Activated CD8-positive, alpha-beta memory T cell treated with anti-CD3 and anti-CD28 coated beads, Interleukin-2, amount 50 U/mL, for 24 hours (primary cell): ENCODE data around the gene AGTRAP.

Experiments used
- DNase-seq: peaks from one replicate; pipeline ENCODE4 v3.0.0-alpha.2; 2020; ENCODE audit errors: extremely low read depth

Gene AGTRAP

DNA sequence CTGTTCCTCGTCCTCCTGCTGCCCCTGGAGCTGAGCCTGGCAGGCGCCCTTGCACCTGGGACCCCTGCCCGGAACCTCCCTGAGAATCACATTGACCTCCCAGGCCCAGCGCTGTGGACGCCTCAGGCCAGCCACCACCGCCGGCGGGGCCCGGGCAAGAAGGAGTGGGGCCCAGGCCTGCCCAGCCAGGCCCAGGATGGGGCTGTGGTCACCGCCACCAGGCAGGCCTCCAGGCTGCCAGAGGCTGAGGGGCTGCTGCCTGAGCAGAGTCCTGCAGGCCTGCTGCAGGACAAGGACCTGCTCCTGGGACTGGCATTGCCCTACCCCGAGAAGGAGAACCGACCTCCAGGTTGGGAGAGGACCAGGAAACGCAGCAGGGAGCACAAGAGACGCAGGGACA lies 29.6 kb upstream of the AGTRAP start:
- no peak for DNase-seq

DNA sequence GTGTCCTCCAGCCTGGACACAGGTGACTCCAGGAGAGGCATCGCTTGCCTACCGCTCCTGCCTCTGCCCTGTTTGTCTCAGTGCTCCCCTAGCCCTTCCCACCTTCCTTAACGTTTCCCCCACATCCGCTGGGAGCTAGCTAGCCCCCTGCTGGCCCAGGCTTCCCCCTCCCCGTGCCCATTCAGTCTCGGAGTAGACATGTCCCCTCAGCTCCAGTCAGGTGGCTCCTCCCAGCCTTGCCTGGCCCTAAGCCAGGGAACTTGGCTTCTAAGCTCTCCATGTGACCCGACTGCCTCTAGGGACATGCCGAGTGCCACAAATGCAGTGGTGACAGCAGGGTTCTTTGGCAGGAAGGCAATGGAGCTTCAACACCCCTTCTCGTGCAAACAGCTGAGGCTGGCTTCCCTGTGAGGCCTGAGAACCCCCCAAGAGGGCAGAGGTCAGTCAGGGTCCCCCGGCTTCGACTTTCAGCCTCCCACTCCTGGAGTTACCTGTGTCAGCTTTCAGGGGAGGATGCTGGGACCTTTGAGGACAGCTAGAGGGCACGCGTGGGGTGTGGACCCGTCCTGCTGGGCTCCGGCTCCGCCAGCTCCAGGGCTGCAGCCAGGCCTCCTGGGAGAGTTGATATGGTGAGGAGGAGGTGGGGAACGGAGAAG lies 28.2 kb upstream of the AGTRAP start:
- no peak for DNase-seq

DNA sequence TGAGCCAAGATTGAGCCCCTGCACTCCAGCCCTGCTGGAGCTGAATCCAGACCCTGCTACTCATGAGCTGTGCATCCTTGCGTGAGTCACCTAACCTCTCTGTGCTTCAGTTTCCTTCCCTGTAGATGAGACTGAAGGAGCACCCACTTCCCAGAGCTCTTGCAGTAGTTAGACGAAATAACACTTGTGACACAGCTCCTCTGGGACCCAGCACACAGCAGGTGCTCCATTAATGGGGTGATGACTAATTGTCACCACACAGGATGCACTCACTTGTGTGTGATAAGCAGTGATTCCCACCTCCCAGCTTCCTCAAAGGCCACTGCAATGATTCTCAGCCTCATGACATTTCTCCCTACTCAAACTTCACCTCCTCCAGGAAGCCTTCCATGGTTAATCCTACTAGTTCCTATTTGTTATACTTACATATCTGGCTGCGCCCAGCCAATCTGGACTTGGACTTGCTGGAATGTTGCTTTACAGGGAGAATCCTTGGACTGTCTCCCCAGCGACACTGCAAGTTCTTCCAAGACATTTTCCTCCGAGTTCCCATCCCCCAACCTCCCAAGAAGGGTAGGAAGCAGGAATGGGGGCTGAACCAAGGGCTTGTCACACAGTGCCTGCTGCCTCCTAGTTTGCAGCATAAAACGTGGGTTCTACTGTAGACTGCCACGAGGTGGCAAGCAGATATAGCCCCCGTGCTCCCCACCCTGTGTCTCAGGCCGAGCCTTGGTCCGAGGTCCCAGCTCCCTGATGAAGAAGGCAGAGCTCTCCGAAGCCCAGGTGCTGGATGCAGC lies 27.2 kb upstream of the AGTRAP start:
- DNase-seq, result no peak

GRCh38 chr1:11711490-11711889 lies 24.4 kb upstream of the AGTRAP start:
- no peak for DNase-seq

DNA sequence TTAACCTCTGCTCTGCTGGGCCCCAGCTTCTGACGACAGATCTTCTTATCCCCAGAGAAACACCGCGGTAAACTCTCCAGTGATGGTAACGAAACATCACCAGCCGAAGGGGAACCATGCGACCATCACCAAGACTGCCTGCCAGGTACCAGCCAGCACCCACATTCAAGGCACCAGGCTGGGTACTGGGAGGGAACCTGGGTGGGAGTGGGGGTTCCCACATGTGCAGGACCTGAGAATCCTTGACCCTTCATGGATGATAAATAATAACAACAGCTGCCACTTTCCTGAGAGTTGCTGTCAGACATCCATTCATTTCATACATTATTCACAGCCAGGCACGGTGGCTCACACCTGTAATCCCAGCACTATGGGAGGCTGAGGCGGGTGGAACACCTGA lies 23.7 kb upstream of the AGTRAP start:
- no peak for DNase-seq

DNA sequence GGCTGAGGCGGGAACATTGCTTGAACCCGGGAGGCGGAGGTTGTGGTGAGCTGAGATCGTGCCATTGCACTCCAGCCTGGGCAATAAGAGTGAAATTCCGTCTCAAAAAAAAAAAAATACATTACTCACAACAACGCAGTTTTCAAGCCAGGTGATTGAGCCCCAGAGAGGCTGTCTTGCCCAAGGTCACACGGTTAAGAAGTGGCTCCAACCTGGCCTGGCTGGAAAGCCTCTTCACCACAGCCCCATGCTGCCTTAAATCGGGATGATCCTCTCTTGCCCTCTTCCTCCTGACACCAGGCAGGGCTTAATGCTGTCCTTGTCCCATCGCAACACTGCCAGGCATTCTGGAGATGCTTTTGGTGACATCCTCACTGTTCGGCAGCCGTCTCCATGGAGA lies 22.8 kb upstream of the AGTRAP start:
- DNase-seq, result no peak

DNA sequence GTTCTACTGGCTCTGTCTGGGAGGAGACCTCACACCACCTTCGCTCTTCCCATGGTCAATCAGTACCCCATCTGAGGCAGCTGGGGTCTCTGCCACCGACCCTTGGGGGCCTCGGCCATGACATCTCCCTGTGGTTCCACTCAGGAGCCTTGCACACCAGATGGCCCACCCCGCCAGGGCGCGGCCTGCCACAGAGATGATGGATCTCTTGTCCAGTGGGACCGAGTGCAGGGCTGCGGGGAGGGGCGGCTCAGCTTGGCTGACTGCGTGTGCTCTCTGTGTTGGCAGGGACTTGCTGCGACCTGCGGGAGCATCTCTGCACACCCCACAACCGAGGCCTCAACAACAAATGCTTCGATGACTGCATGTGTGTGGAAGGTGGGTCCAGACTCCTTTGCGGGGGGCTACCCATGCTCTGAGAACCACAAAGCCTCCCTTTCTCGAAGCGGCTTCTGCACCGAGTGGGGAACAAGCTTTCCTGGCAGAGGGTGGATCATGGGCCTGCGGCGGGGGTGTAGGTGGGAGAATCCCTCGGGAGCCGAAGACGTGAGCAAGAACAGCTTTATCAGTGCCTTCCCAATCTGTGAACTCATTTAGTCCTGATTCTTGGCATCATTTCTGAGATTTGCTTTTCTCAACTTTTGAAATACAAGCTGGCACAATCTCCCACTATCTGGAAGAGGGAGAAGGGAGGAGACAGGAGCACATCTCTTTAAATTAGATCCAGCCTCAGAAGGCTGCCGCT lies 20.9 kb upstream of the AGTRAP start:
- no peak for DNase-seq

DNA sequence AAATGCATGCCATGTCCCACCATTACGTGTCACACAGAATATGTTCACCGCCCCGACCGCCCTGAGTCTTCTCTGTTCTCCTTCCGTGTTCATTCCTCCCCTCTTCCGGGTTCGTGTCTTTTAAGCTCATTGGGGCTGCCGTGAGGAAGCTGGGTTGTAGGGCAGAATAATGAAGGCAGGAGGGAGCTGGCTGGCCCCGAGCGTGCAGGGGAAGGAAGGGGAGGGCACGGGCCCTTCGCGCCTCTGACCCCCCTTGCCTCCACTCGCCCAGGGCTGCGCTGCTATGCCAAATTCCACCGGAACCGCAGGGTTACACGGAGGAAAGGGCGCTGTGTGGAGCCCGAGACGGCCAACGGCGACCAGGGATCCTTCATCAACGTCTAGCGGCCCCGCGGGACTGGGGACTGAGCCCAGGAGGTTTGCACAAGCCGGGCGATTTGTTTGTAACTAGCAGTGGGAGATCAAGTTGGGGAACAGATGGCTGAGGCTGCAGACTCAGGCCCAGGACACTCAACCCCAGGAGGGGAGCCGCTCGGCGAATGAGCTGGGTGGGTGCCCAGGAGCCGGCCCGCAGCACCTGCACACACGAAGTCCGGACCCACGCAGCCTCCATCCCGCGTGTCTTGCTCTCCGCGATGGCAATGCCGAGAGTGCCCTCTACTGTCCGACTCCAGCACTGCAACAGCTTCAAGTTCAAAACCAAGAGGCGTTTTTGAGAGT lies 16.5 kb upstream of the AGTRAP start:
- peak; percentile 67 for DNase-seq

DNA sequence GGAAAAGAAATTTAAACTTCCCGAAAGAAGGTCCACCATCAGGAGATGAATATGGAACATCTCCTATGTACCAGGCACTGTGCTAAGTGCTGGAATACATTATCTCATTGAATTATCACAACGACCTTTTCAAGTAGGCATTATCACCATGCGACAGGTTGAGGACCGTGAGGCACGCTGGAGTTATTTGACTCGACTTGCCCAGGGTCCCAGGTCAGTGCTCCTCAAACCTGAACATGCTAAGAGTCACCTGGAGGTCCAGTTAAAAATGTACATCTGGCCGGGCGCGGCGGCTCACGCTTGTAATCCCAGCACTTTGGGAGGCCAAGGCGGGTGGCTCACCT lies 15.9 kb upstream of the AGTRAP start:
- DNase-seq, result no peak

DNA sequence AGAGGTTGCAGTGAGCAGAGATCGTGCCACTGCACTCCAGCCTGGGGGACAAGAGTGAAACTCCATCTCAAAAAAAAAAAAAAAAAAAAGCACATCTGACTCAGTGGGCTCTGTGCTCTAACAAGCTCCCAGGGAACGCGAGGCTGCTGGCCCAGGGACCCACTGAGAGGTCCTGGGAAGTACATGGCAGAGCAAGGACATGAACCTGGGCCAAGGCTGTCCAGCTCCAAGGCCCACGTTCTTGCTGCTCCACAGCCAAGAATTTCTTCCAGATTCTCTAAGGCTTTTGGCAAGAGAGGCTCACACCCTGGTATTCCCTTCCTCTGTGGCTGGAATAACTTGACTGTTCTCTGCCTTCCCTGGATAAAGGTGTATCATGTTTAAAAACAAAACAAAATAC lies 15.4 kb upstream of the AGTRAP start:
- DNase-seq, result no peak

- DNase-seq, result no peak
Measured at GRCh38 chr1:11721311-11721710, 14.6 kb upstream of the AGTRAP start.

- DNase-seq, result no peak
Measured at GRCh38 chr1:11722538-11722937, 13.4 kb upstream of the AGTRAP start.

DNA sequence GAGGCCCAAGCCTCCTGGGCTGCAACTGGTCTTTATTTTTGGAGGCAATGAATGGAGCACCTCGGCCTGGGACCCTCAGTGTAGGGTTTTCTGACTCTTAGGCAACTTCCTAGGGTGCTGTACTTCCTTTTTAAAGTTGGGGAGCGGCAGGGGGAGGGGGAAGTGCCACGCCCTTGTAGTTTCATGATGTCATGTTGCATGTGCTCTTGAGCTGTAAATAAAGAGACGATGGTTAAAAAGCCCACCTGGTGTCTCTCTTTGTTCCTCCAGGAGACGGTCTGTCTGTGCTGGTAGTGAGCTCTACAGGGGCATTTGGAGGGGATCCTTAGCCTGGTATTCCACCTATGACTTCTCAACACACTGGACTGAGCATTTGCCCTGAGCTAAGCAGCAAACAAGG lies 10.3 kb upstream of the AGTRAP start:
- DNase-seq, result no peak

DNA sequence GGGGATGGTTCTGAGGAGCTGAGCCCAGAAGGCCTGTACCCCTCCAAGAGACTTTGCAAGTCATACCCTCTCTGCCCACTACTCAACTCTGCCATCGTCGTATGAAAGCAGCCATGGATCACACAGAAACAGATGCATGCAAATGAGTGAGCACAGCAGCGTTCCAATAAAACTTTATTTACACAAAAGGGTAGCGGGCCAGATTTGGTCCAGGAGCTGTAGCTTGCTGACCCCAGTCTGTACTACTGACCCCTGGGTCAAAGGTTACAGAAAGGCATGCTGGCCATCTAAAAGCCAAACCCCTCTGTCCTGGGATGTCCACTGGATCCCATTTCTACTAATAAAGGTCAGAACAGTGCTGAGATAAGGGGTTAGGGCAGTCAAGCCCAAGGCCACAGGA lies 8.8 kb upstream of the AGTRAP start:
- no peak for DNase-seq

- DNase-seq, result no peak
Measured at GRCh38 chr1:11728126-11728806, 7.7 kb upstream of the AGTRAP start.

- DNase-seq, result no peak
Measured at GRCh38 chr1:11729155-11729497, 6.8 kb upstream of the AGTRAP start.

DNA sequence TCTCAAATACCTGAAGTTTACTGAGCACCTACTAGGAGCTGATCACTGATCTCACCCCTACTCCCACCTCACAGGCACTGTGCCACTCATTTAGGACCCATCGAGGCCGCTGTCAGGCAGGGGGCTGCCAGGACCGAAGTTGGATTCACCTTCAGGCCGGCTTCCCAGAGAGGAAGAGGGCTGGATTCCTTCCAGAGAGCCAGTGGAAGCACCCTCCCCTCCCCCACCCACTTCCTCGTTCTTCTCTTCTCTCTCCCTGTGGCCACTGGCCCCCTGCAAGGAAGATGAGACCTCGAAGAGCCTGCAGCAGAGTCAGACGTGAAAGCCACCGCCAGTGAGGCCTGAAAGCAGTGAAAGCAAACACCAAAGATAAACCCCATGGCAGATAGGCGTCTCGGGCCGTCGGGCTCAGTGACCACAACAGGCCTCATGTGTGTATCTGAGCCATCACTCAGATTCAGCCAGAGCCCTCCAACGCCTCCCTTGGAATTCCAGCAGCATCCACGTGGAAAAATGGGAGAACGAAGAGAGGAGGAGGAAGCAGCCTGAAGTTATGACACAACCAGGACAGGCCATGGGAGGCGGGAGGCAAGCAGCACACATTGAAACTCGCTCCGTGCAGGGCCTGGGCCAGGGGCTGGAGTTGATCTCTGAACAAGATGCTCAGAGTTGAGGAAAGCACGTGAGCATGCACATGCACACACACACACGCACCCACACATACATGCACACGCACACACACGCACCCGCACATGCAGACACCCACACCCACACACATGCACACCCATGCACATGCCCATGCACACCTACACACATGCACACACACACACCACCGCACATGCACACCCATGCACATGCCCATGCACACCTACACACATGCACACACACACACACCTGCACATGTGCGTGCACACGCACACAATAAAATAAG lies 6.2 kb upstream of the AGTRAP start:
- no peak for DNase-seq

- no peak for DNase-seq
Measured at GRCh38 chr1:11730429-11730891, 5.5 kb upstream of the AGTRAP start.

DNA sequence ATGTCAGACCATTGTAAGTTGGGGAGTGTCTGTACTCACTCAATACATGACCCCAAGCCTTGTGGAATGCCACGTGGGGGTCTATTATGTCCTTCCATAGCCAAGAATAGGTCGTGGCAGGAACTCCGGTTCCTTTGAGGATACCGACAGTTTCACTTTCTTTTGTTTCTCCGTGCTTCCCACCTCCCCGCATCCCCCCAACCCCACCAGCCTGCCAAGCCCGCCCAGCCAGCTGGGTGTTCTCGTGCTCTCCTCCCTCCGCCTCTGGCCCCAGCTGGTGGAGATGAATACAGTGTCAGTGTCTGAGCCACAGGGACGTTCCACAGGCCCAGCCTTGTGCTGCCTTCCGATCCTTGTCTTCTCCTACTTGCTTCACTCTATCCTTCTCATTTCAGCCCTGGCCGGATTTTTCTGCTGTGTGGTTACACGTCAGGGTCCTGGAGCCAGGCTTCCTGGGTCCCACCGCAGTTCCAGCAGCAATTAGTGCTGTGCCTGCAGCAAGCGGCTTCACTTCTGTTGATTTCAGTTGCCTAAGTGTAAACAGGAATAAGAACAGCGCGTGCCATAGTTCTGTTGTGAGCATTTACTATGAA lies 4.1 kb upstream of the AGTRAP start:
- no peak for DNase-seq

DNA sequence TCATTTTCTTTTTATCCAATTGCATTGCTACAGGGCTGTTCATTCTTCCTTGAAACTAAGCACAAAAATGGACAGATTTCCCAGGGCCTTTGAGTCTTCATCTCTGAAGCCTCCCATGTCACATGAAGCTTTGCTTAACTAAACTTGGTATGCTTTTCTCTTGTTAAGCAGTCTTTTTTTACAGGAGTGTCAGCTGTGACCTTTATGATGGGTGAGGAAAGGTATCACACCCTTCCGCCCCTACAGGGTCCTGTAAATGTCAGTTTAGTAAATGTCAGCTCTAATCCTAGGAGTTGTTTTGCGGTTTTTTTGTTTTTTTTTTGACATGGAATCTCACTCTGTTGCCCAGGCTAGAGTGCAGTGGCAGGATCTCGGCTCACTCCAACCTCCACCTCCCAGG lies 2.6 kb upstream of the AGTRAP start:
- no peak for DNase-seq
